SU-DHL-6 (cell line): Measurements from ENCODE around the gene SPOCK3.

Experiments
- EZH2phosphoT487 ChIP-seq: fragments of 200-600 bp; sonication (generic), shearing (Covaris generic); conservative IDR thresholded peaks from 2 replicates; pipeline ENCODE4 v1.6.1; 2018; ENCODE audit warnings: mild to moderate bottlenecking, antibody characterized with exemption, low read length, moderate library complexity, mixed read lengths
- TF ChIP-seq, protein P1 (sequence below): fragments of 200-600 bp; sonication (generic); IDR thresholded peaks from one replicate; pipeline ENCODE4 v1.5.1; 2017; ENCODE audit warnings: antibody characterized with exemption, mild to moderate bottlenecking, low read length, moderate library complexity; ENCODE audit not compliant: insufficient read depth, poor library complexity, severe bottlenecking

DNA sequence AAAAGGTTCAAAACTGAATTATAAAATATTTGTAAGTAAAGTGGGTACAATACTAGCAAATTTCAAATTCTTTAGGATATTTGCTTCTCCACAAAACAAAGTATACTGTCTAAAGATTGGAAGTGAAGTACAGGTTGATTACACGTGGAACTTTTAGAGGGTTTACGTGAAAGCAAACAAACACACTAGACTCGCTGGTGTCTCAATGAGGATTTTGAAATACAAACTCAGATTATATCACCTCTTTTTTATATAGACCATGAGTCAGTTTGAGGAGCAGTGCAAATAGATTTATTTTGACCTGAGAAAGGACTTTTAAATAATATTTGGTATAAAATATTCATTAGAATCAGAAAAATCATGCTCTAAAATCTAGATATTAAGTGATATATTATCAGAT, 185.0 kb downstream of the SPOCK3 start:
- TF ChIP-seq, protein P1, sequence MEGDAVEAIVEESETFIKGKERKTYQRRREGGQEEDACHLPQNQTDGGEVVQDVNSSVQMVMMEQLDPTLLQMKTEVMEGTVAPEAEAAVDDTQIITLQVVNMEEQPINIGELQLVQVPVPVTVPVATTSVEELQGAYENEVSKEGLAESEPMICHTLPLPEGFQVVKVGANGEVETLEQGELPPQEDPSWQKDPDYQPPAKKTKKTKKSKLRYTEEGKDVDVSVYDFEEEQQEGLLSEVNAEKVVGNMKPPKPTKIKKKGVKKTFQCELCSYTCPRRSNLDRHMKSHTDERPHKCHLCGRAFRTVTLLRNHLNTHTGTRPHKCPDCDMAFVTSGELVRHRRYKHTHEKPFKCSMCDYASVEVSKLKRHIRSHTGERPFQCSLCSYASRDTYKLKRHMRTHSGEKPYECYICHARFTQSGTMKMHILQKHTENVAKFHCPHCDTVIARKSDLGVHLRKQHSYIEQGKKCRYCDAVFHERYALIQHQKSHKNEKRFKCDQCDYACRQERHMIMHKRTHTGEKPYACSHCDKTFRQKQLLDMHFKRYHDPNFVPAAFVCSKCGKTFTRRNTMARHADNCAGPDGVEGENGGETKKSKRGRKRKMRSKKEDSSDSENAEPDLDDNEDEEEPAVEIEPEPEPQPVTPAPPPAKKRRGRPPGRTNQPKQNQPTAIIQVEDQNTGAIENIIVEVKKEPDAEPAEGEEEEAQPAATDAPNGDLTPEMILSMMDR: no peak
- TF ChIP-seq EZH2phosphoT487: no peak
